ENCODE data around the gene BOD1L2. TPM values are rescaled to one million over a fixed set of nuclear protein-coding genes. Genes with fewer than 3 reads are reported as not detected.

Gene BOD1L2
- total RNA-seq: not detected in 2 replicates

- intact Hi-C loops (cut with micrococcal nuclease): no loop called here
- peaks cover 34% of the 10 kb centered on the region for H3K27me3 Mint-ChIP-seq
- CTCF ChIA-PET: no interaction called here
- H3K27ac Mint-ChIP-seq: no peak within 1 kb of the TSS
- DNase-seq (no peak), ATAC-seq (ENCODE audit: low read depth) (no peak)
- H3K4me3 Mint-ChIP-seq: no peak within 1 kb of the TSS
- no peaks in the 10 kb centered on the region for H3K36me3 Mint-ChIP-seq (ENCODE audit: low read depth)
- peaks cover 14% of the 10 kb centered on the region for H3K4me1 Mint-ChIP-seq
- H3K9me3 Mint-ChIP-seq: no peaks in the 10 kb centered on the region
- TF ChIP-seq CTCF (IDR thresholded peaks at IDR 0.05): no peak
- POLR2A ChIA-PET: no interaction called here
Observed at GRCh38 chr18:57146956-57147636, at the start of gene BOD1L2. Gene BOD1L2 (plus strand): TSS chr18:57147087. CDS start chr18:57147313, 226 bp downstream.

GRCh38 chr18:57107140-57107832 lies 39.6 kb upstream of the BOD1L2 start:
- intact Hi-C loops (cut with micrococcal nuclease): no loop called here
- CTCF ChIA-PET: no interaction called here

GRCh38 chr18:57110290-57110689 lies 36.6 kb upstream of the BOD1L2 start:
- no peak for DNase-seq
- Mint-ChIP-seq H3K4me1 (no peaks in the 10 kb centered on the region), H3K36me3 (ENCODE audit: low read depth) (no peaks in the 10 kb centered on the region), H3K27me3 (peaks cover 49% of the 10 kb centered on the region), H3K27ac (no peak overlapping the region), H3K4me3 (no peak overlapping the region), H3K9me3 (peaks cover 2% of the 10 kb centered on the region)
- intact Hi-C loops (cut with micrococcal nuclease): no loop called here
- CTCF ChIA-PET: no interaction called here
- TF ChIP-seq CTCF (IDR thresholded peaks at IDR 0.05): no peak
- ATAC-seq (ENCODE audit: low read depth): no peak
- POLR2A ChIA-PET: no interaction called here

More at GRCh38 chr18:57107140-57107832, 39.6 kb upstream of the BOD1L2 start:
- Mint-ChIP-seq H3K27ac (no peak overlapping the region), H3K27me3 (peaks cover 52% of the 10 kb centered on the region), H3K36me3 (ENCODE audit: low read depth) (no peaks in the 10 kb centered on the region), H3K4me3 (no peak overlapping the region), H3K4me1 (no peaks in the 10 kb centered on the region), H3K9me3 (peaks cover 8% of the 10 kb centered on the region)
- DNase-seq (no peak), ATAC-seq (ENCODE audit: low read depth) (no peak)
- POLR2A ChIA-PET: no interaction called here
- no peak for TF ChIP-seq CTCF (IDR thresholded peaks at IDR 0.05)

- no peak overlapping the region for H3K4me3 Mint-ChIP-seq
- intact Hi-C loops (cut with micrococcal nuclease): no loop called here
- ChIA-PET CTCF (no interaction called here), POLR2A (no interaction called here)
- peaks cover 48% of the 10 kb centered on the region for H3K27me3 Mint-ChIP-seq
- no peaks in the 10 kb centered on the region for H3K36me3 Mint-ChIP-seq (ENCODE audit: low read depth)
- TF ChIP-seq CTCF (IDR thresholded peaks at IDR 0.05): no peak
- H3K27ac Mint-ChIP-seq: no peak overlapping the region
- DNase-seq (no peak), ATAC-seq (ENCODE audit: low read depth) (no peak)
- no peaks in the 10 kb centered on the region for H3K4me1 Mint-ChIP-seq
- peaks cover 2% of the 10 kb centered on the region for H3K9me3 Mint-ChIP-seq
Observed at GRCh38 chr18:57113799-57114420, 33.0 kb upstream of the BOD1L2 start.

- ChIA-PET POLR2A (no interaction called here), CTCF (no interaction called here)
- no peaks in the 10 kb centered on the region for H3K36me3 Mint-ChIP-seq (ENCODE audit: low read depth)
- H3K27me3 Mint-ChIP-seq: peaks cover 46% of the 10 kb centered on the region
- H3K27ac Mint-ChIP-seq: no peak overlapping the region
- intact Hi-C loops (cut with micrococcal nuclease): no loop called here
- no peak overlapping the region for H3K4me3 Mint-ChIP-seq
- ATAC-seq (ENCODE audit: low read depth) (no peak), DNase-seq (no peak)
- H3K9me3 Mint-ChIP-seq: peaks cover 2% of the 10 kb centered on the region
- TF ChIP-seq CTCF (IDR thresholded peaks at IDR 0.05): no peak
- no peaks in the 10 kb centered on the region for H3K4me1 Mint-ChIP-seq
Observed at GRCh38 chr18:57116598-57117132, 30.2 kb upstream of the BOD1L2 start.

Measured in activated B cell treated with CpG ODN at 0.5 μM for 24 hours (primary cell).